Measurements from ENCODE around the gene PPP1R3C.

PPP1R3C gene

GRCh38 chr10:91593834-91594233 lies 39.0 kb downstream of the PPP1R3C start:
- no peak overlapping the region for H3K4me2 ChIP-seq (ENCODE audit: low read length)
- H3K4me3 ChIP-seq (ENCODE audit: low read length), result no peak overlapping the region
- no peaks in the 10 kb centered on the region for H3F3A ChIP-seq (ENCODE audit: control insufficient read depth, insufficient read depth)
- no peak for TF ChIP-seq CTCF (IDR thresholded peaks at IDR 0.05; ENCODE audit: low read depth, low read length, poor library complexity, severe bottlenecking)
- H3K27ac ChIP-seq (ENCODE audit: low read depth, low read length), result no peak overlapping the region
- no peaks in the 10 kb centered on the region for H4K20me1 ChIP-seq (ENCODE audit: control insufficient read depth, insufficient read depth, low read depth, low read length)
- H3K9me2 ChIP-seq (replicated peaks; ENCODE audit: control insufficient read depth, low read length), result no peaks in the 10 kb centered on the region
- H3K36me3 ChIP-seq (ENCODE audit: control insufficient read depth, low read length), result no peaks in the 10 kb centered on the region
- no peaks in the 10 kb centered on the region for H3K4me1 ChIP-seq (ENCODE audit: control insufficient read depth, low read length)
- no peaks in the 10 kb centered on the region for H3K9me3 ChIP-seq (ENCODE audit: control insufficient read depth, insufficient read depth, low read length)
- H3K79me2 ChIP-seq (ENCODE audit: control insufficient read depth, low read length), result no peaks in the 10 kb centered on the region
- H3K27me3 ChIP-seq (ENCODE audit: control insufficient read depth, low read length), result no peaks in the 10 kb centered on the region; the same call in 1 of the 2 replicates

GRCh38 chr10:91593366-91593765 lies 39.5 kb downstream of the PPP1R3C start:
- no peaks in the 10 kb centered on the region for H3K4me1 ChIP-seq (ENCODE audit: control insufficient read depth, low read length)
- H3K36me3 ChIP-seq (ENCODE audit: control insufficient read depth, low read length), result no peaks in the 10 kb centered on the region
- no peak for TF ChIP-seq EZH2phosphoT487 (IDR thresholded peaks at IDR 0.05; ENCODE audit: borderline replicate concordance, low read length)
- no peak for TF ChIP-seq CTCF (IDR thresholded peaks at IDR 0.05; ENCODE audit: low read depth, low read length, poor library complexity, severe bottlenecking)

GRCh38 chr10:91592266-91592975 lies 40.5 kb downstream of the PPP1R3C start:
- no peak for TF ChIP-seq EZH2phosphoT487 (IDR thresholded peaks at IDR 0.05; ENCODE audit: borderline replicate concordance, low read length)
- Histone ChIP-seq H3K9me2 (replicated peaks; ENCODE audit: control insufficient read depth, low read length) (no peaks in the 10 kb centered on the region), H3K4me2 (ENCODE audit: low read length) (no peak overlapping the region), H4K20me1 (ENCODE audit: control insufficient read depth, insufficient read depth, low read depth, low read length) (no peaks in the 10 kb centered on the region), H3K36me3 (ENCODE audit: control insufficient read depth, low read length) (no peaks in the 10 kb centered on the region), H3K4me1 (ENCODE audit: control insufficient read depth, low read length) (no peaks in the 10 kb centered on the region), H3K79me2 (ENCODE audit: control insufficient read depth, low read length) (no peaks in the 10 kb centered on the region), H3F3A (ENCODE audit: control insufficient read depth, insufficient read depth) (no peaks in the 10 kb centered on the region), H3K9me3 (ENCODE audit: control insufficient read depth, insufficient read depth, low read length) (no peaks in the 10 kb centered on the region), H3K27me3 (ENCODE audit: control insufficient read depth, low read length) (no peaks in the 10 kb centered on the region; the same call in 1 of the 2 replicates), H3K27ac (ENCODE audit: low read depth, low read length) (no peak overlapping the region), H3K4me3 (ENCODE audit: low read length) (no peak overlapping the region)

More at GRCh38 chr10:91593366-91593765, 39.5 kb downstream of the PPP1R3C start:
- Histone ChIP-seq H3K4me3 (ENCODE audit: low read length) (no peak overlapping the region), H3K79me2 (ENCODE audit: control insufficient read depth, low read length) (no peaks in the 10 kb centered on the region), H3K27ac (ENCODE audit: low read depth, low read length) (no peak overlapping the region), H4K20me1 (ENCODE audit: control insufficient read depth, insufficient read depth, low read depth, low read length) (no peaks in the 10 kb centered on the region), H3K27me3 (ENCODE audit: control insufficient read depth, low read length) (no peaks in the 10 kb centered on the region; the same call in 1 of the 2 replicates), H3K9me3 (ENCODE audit: control insufficient read depth, insufficient read depth, low read length) (no peaks in the 10 kb centered on the region), H3K4me2 (ENCODE audit: low read length) (no peak overlapping the region), H3F3A (ENCODE audit: control insufficient read depth, insufficient read depth) (no peaks in the 10 kb centered on the region), H3K9me2 (replicated peaks; ENCODE audit: control insufficient read depth, low read length) (no peaks in the 10 kb centered on the region)

GRCh38 chr10:91591797-91592174 lies 41.1 kb downstream of the PPP1R3C start:
- Histone ChIP-seq H3K27ac (ENCODE audit: low read depth, low read length) (no peak overlapping the region), H3K9me2 (replicated peaks; ENCODE audit: control insufficient read depth, low read length) (no peaks in the 10 kb centered on the region), H3K79me2 (ENCODE audit: control insufficient read depth, low read length) (no peaks in the 10 kb centered on the region), H3K4me3 (ENCODE audit: low read length) (no peak overlapping the region), H4K20me1 (ENCODE audit: control insufficient read depth, insufficient read depth, low read depth, low read length) (no peaks in the 10 kb centered on the region), H3K4me2 (ENCODE audit: low read length) (no peak overlapping the region), H3F3A (ENCODE audit: control insufficient read depth, insufficient read depth) (no peaks in the 10 kb centered on the region), H3K4me1 (ENCODE audit: control insufficient read depth, low read length) (no peaks in the 10 kb centered on the region), H3K27me3 (ENCODE audit: control insufficient read depth, low read length) (no peaks in the 10 kb centered on the region; the same call in 1 of the 2 replicates), H3K36me3 (ENCODE audit: control insufficient read depth, low read length) (no peaks in the 10 kb centered on the region), H3K9me3 (ENCODE audit: control insufficient read depth, insufficient read depth, low read length) (no peaks in the 10 kb centered on the region)
- TF ChIP-seq CTCF (IDR thresholded peaks at IDR 0.05; ENCODE audit: low read depth, low read length, poor library complexity, severe bottlenecking) (no peak), EZH2phosphoT487 (IDR thresholded peaks at IDR 0.05; ENCODE audit: borderline replicate concordance, low read length) (no peak)

Measured in DOHH2 (cell line).